ENCODE measurements around the gene IFNB1. TPM values are rescaled to one million over a fixed set of nuclear protein-coding genes. Genes with fewer than 3 reads are reported as not detected.

The IFNB1 gene
- polyA plus RNA-seq, 1 of the 3 experiments (the other 2 are of a cell fraction): not detected

- 29% methylated on average over 1 of the region's 1 CpG for WGBS (ENCODE audit: low lambda C conversion rate)
- no peak for TF ChIP-seq PBX3 (IDR thresholded peaks at IDR 0.05)
- DNase-seq: no peak
- Histone ChIP-seq H3K27me3 (ENCODE audit: insufficient read depth) (no peaks in the 10 kb centered on the region), H3K9me3 (no peaks in the 10 kb centered on the region), H3K9ac (no peak overlapping the region), H3F3A (replicated peaks; ENCODE audit: insufficient read depth) (no peaks in the 10 kb centered on the region), H3K4me2 (no peak overlapping the region), H2AFZ (ENCODE audit: low read depth) (no peak overlapping the region), H3K27ac (ENCODE audit: low read depth in 2 of 2, low read length in 1 of 2) (no peak overlapping the region), H3K4me3 (ENCODE audit: low read depth in 2 of 2, low read length in 1 of 2) (no peak overlapping the region), H3K9me2 (no peaks in the 10 kb centered on the region), H3K4me1 (ENCODE audit: control insufficient read depth in 1 of 2, insufficient read depth in 2 of 2, low read depth in 1 of 2, low read length in 1 of 2) (no peaks in the 10 kb centered on the region), H3K79me2 (ENCODE audit: insufficient read depth) (no peaks in the 10 kb centered on the region), H4K20me1 (ENCODE audit: insufficient read depth) (no peaks in the 10 kb centered on the region), H3K36me3 (replicated peaks in 1 of 2; ENCODE audit: control insufficient read depth in 1 of 2, insufficient read depth in 2 of 2, low read length in 1 of 2) (no peaks in the 10 kb centered on the region)
- ChIA-PET CTCF (interaction anchor here (0.8 kb wide), 1 partner anchor 24 kb away, joined by 3 read pairs; no protein-coding TSS in a partner anchor), POLR2A (no interaction called here)
These were observed 8.8 kb upstream of the IFNB1 start for GRCh38 chr9:21086538-21086937.

GRCh38 chr9:21085005-21085404 lies 7.3 kb upstream of the IFNB1 start:
- Histone ChIP-seq H3K79me2 (ENCODE audit: insufficient read depth) (no peaks in the 10 kb centered on the region), H3K9me2 (no peaks in the 10 kb centered on the region), H4K20me1 (ENCODE audit: insufficient read depth) (no peaks in the 10 kb centered on the region), H3K27ac (ENCODE audit: low read depth in 2 of 2, low read length in 1 of 2) (no peak overlapping the region), H3K27me3 (ENCODE audit: insufficient read depth) (no peaks in the 10 kb centered on the region), H3K4me1 (ENCODE audit: control insufficient read depth in 1 of 2, insufficient read depth in 2 of 2, low read depth in 1 of 2, low read length in 1 of 2) (no peaks in the 10 kb centered on the region), H3K9ac (no peak overlapping the region), H3F3A (replicated peaks; ENCODE audit: insufficient read depth) (no peaks in the 10 kb centered on the region), H3K4me3 (ENCODE audit: low read depth in 2 of 2, low read length in 1 of 2) (no peak overlapping the region), H3K9me3 (no peaks in the 10 kb centered on the region), H3K36me3 (replicated peaks in 1 of 2; ENCODE audit: control insufficient read depth in 1 of 2, insufficient read depth in 2 of 2, low read length in 1 of 2) (no peaks in the 10 kb centered on the region), H3K4me2 (no peak overlapping the region), H2AFZ (ENCODE audit: low read depth) (no peak overlapping the region)
- ChIA-PET POLR2A (no interaction called here), CTCF (no interaction called here)
- 63% methylated on average over 1 of the region's 1 CpG for WGBS (ENCODE audit: low lambda C conversion rate)
- no peak for TF ChIP-seq FOXM1 (IDR thresholded peaks at IDR 0.05; ENCODE audit: low read depth)
- no peak for TF ChIP-seq RXRA (IDR thresholded peaks at IDR 0.05; ENCODE audit: borderline replicate concordance, low read depth)
- no peak for TF ChIP-seq RFX5 (IDR thresholded peaks at IDR 0.05; ENCODE audit: low read length)
- no peak for TF ChIP-seq SIN3A (IDR thresholded peaks at IDR 0.05; ENCODE audit: borderline replicate concordance, low read depth, low read length)
- TF ChIP-seq FOXJ3 (CRISPR knock-in tag; IDR thresholded peaks at IDR 0.05): no peak
- no peak for TF ChIP-seq EZH2phosphoT487 (IDR thresholded peaks at IDR 0.05; ENCODE audit: borderline replicate concordance, low read depth)
- no peak for TF ChIP-seq IRF3 (IDR thresholded peaks at IDR 0.05; ENCODE audit: low read depth, low read length)
- no peak for TF ChIP-seq USF1 (IDR thresholded peaks at IDR 0.05; ENCODE audit: borderline replicate concordance, low read depth)
- no peak for DNase-seq
